Adipocyte (in vitro differentiated cells): ENCODE data around the gene C12orf76.
"Not testable (repeated sequence)": the region's sequence is repeated elsewhere in the genome, so short reads cannot be mapped to it uniquely, and the experiment has no call there.

Experiments used
- DNase-seq: peaks from one replicate; pipeline ENCODE4 v3.0.0-alpha.2; 2015; ENCODE audit warnings: low read depth
- H3K27me3 ChIP-seq: replicated peaks from 2 replicates; pipeline ENCODE4 v1.7.0; 2013; ENCODE audit warnings: mild to moderate bottlenecking, low read length, moderate library complexity; ENCODE audit not compliant: control insufficient read depth, insufficient read depth
- H3K36me3 ChIP-seq: 2 replicates; pipeline ENCODE4 v1.7.0; 2013; ENCODE audit warnings: low read length, mild to moderate bottlenecking, moderate library complexity; ENCODE audit not compliant: control insufficient read depth, insufficient read depth, severe bottlenecking
- H3K4me1 ChIP-seq: 2 replicates; pipeline ENCODE4 v1.7.0; 2013; ENCODE audit warnings: mild to moderate bottlenecking, low read length, moderate library complexity; ENCODE audit not compliant: control insufficient read depth, insufficient read depth
- H3K4me3 ChIP-seq: 2 replicates; pipeline ENCODE4 v1.7.0; 2013; ENCODE audit warnings: mild to moderate bottlenecking, low read length, moderate library complexity
- H3K9ac ChIP-seq: 2 replicates; pipeline ENCODE4 v1.7.0; 2013; ENCODE audit warnings: mild to moderate bottlenecking, low read length, moderate library complexity
- H3K9me3 ChIP-seq: 2 replicates; pipeline ENCODE4 v1.7.0; 2013; ENCODE audit warnings: mild to moderate bottlenecking, low read length, moderate library complexity; ENCODE audit not compliant: control insufficient read depth

C12orf76 gene

GRCh38 chr12:110012137-110012536 is 36.2 kb downstream of the C12orf76 start:
- DNase-seq = peak; percentile 56
- Histone ChIP-seq H3K36me3 (peaks cover 32% of the 10 kb centered on the region), H3K9ac (no peak overlapping the region), H3K27me3 (no peaks in the 10 kb centered on the region), H3K4me3 (peak overlapping the region; percentile 40), H3K4me1 (peaks cover 13% of the 10 kb centered on the region), H3K9me3 (no peaks in the 10 kb centered on the region)

GRCh38 chr12:110010853-110011723 is 37.2 kb downstream of the C12orf76 start:
- Histone ChIP-seq H3K27me3 (no peaks in the 10 kb centered on the region), H3K9ac (no peak overlapping the region), H3K36me3 (peaks cover 24% of the 10 kb centered on the region), H3K4me3 (no peak overlapping the region), H3K4me1 (peaks cover 13% of the 10 kb centered on the region), H3K9me3 (no peaks in the 10 kb centered on the region)
- no peak for DNase-seq

GRCh38 chr12:110008681-110009398 is 39.5 kb downstream of the C12orf76 start:
- not testable (repeated sequence) for H3K27me3 ChIP-seq, H3K4me3 ChIP-seq, DNase-seq, H3K9me3 ChIP-seq, H3K9ac ChIP-seq, H3K36me3 ChIP-seq
- H3K4me1 ChIP-seq = peaks cover 17% of the 10 kb centered on the region

GRCh38 chr12:110007881-110008280 is 40.4 kb downstream of the C12orf76 start:
- DNase-seq = no peak
- H3K9me3 ChIP-seq = no peaks in the 10 kb centered on the region
- H3K27me3 ChIP-seq = no peaks in the 10 kb centered on the region
- peaks cover 21% of the 10 kb centered on the region for H3K4me1 ChIP-seq
- no peak overlapping the region for H3K4me3 ChIP-seq
- peaks cover 2% of the 10 kb centered on the region for H3K36me3 ChIP-seq
- no peak overlapping the region for H3K9ac ChIP-seq

- Histone ChIP-seq H3K27me3 (no peaks in the 10 kb centered on the region), H3K9ac (no peak overlapping the region), H3K4me1 (peaks cover 27% of the 10 kb centered on the region), H3K4me3 (no peak overlapping the region), H3K9me3 (no peaks in the 10 kb centered on the region), H3K36me3 (no peaks in the 10 kb centered on the region)
- DNase-seq = no peak
Measured at GRCh38 chr12:110006115-110006514, 42.2 kb downstream of the C12orf76 start.

GRCh38 chr12:110005319-110005973 is 42.9 kb downstream of the C12orf76 start:
- Histone ChIP-seq H3K9ac (no peak overlapping the region), H3K36me3 (no peaks in the 10 kb centered on the region), H3K4me1 (peaks cover 30% of the 10 kb centered on the region), H3K4me3 (no peak overlapping the region), H3K9me3 (no peaks in the 10 kb centered on the region), H3K27me3 (no peaks in the 10 kb centered on the region)
- DNase-seq = no peak

- H3K27me3 ChIP-seq = no peaks in the 10 kb centered on the region
- no peak overlapping the region for H3K9ac ChIP-seq
- no peaks in the 10 kb centered on the region for H3K36me3 ChIP-seq
- no peak overlapping the region for H3K4me3 ChIP-seq
- peaks cover 30% of the 10 kb centered on the region for H3K4me1 ChIP-seq
- DNase-seq = no peak
- H3K9me3 ChIP-seq = no peaks in the 10 kb centered on the region
Measured at GRCh38 chr12:110004598-110004997, 43.7 kb downstream of the C12orf76 start.

- H3K9ac ChIP-seq = peak overlapping the region; percentile 43
- no peaks in the 10 kb centered on the region for H3K9me3 ChIP-seq
- no peak for DNase-seq
- no peak overlapping the region for H3K4me3 ChIP-seq
- H3K36me3 ChIP-seq = no peaks in the 10 kb centered on the region
- peaks cover 39% of the 10 kb centered on the region for H3K4me1 ChIP-seq
- no peaks in the 10 kb centered on the region for H3K27me3 ChIP-seq
Measured at GRCh38 chr12:110002676-110003515, 45.4 kb downstream of the C12orf76 start.

- Histone ChIP-seq H3K36me3 (no peaks in the 10 kb centered on the region), H3K9me3 (no peaks in the 10 kb centered on the region), H3K9ac (peak overlapping the region; percentile 62), H3K4me3 (peak overlapping the region; percentile 98), H3K4me1 (peaks cover 39% of the 10 kb centered on the region), H3K27me3 (no peaks in the 10 kb centered on the region)
- DNase-seq = peak; percentile 57
Measured at GRCh38 chr12:110001596-110001995, 46.7 kb downstream of the C12orf76 start.

GRCh38 chr12:109999983-110000505 is 48.3 kb downstream of the C12orf76 start:
- peak; percentile 81 for DNase-seq
- peak overlapping the region; percentile 95 for H3K9ac ChIP-seq
- H3K27me3 ChIP-seq = no peaks in the 10 kb centered on the region
- peak overlapping the region; percentile 98 for H3K4me3 ChIP-seq
- no peaks in the 10 kb centered on the region for H3K9me3 ChIP-seq
- peaks cover 40% of the 10 kb centered on the region for H3K4me1 ChIP-seq
- no peaks in the 10 kb centered on the region for H3K36me3 ChIP-seq
